HCT116 (cell line): Measurements from ENCODE around the gene DDR2. TPM values are rescaled to one million over a fixed set of nuclear protein-coding genes. Genes with fewer than 3 reads are reported as not detected.

Experiments
- ATAC-seq: fragments of 200-7000 bp; cut with Tn5 transposase; 2 replicates; pipeline ENCODE4 v1.9.1; 2020; ENCODE audit warnings: mild to moderate bottlenecking, moderate library complexity
- BruUV-seq: library from RNA; stranded (reverse); fragments of 400-500 nt; replicated peaks from 2 replicates; lab custom pipeline; 2021; lab: Mats Ljungman, UMichigan
- CTCF ChIA-PET: fragments of 300-600 bp; sonication (Branson Sonifier 250); formaldehyde crosslinking; loops from one replicate; lab custom pipeline; 2021; ENCODE audit warnings: antibody characterized with exemption; lab: Charles Lee
- POLR2A ChIA-PET: fragments of 300-600, 350-600 bp; sonication (Branson Sonifier 250); formaldehyde crosslinking; loops from one replicate; lab custom pipeline; 2021; ENCODE audit warnings: antibody characterized with exemption; lab: Charles Lee
- RAD21 ChIA-PET, 2 experiments: fragments of 300-600 bp; sonication (Branson Sonifier 250); formaldehyde crosslinking; loops; one replicate each; lab custom pipeline; 2023; ENCODE audit warnings: low total read pairs in 2 of 2; ENCODE audit not compliant: uncharacterized antibody in 2 of 2, unreplicated experiment in 2 of 2, low non-redundant PET in 1 of 2; lab: Charles Lee
- DNase-seq: peaks from one replicate; pipeline ENCODE4 v3.0.0-alpha.2; 2010; ENCODE audit warnings: low read depth, low spot score
- H2AFZ ChIP-seq: fragments of 200-600 bp; shearing (Covaris generic), sonication (generic); 2 replicates; pipeline ENCODE4 v1.6.1; 2017; ENCODE audit warnings: low read depth, mixed run types, mixed read lengths, antibody characterized with exemption, low read length; ENCODE audit not compliant: poor library complexity, severe bottlenecking
- H3K27ac ChIP-seq: 2 replicates; pipeline ENCODE4 v1.5.1; 2012; ENCODE audit warnings: low read depth, low read length
- H3K27me3 ChIP-seq: fragments of 200-600 bp; sonication (generic); 2 replicates; pipeline ENCODE4 v1.6.1; 2016; ENCODE audit warnings: mixed run types, low read length, mixed read lengths; ENCODE audit not compliant: insufficient read depth
- H3K36me3 ChIP-seq, 2 experiments: fragments of 200-500 bp in 1 of 2; fragments of 200-600 bp in 1 of 2; sonication (Bioruptor generic) in 1 of 2; sonication (generic) in 1 of 2; 2 replicates each; pipeline versions ENCODE4 v1.5.1 to v1.6.1; 2014 to 2016; ENCODE audit warnings: low read length in 2 of 2, inconsistent platforms in 1 of 2, mixed read lengths in 1 of 2, mixed run types in 1 of 2; ENCODE audit not compliant: insufficient read depth in 2 of 2, control insufficient read depth in 1 of 2
- H3K4me1 ChIP-seq, 2 experiments: fragments of 200-600 bp in 1 of 2; sonication (generic) in 1 of 2; 2 replicates each; pipeline versions ENCODE4 v1.5.1 to v1.6.1; 2012 to 2017; ENCODE audit warnings: low read length in 2 of 2, inconsistent platforms in 1 of 2, mild to moderate bottlenecking in 1 of 2, mixed read lengths in 1 of 2, mixed run types in 1 of 2, moderate library complexity in 1 of 2; ENCODE audit not compliant: insufficient read depth in 2 of 2, control insufficient read depth in 1 of 2
- H3K4me2 ChIP-seq: fragments of 200-600 bp; sonication (generic); 2 replicates; pipeline ENCODE4 v1.6.1; 2017; ENCODE audit warnings: mixed run types, low read length, mixed read lengths
- H3K4me3 ChIP-seq, 2 experiments: fragments of 200-600 bp in 1 of 2; sonication (generic) in 1 of 2; replicated peaks in 1 of 2; 2 replicates each; pipeline ENCODE4 v1.5.1; 2011 to 2016; ENCODE audit warnings: low read length in 2 of 2, control low read depth in 1 of 2, low read depth in 1 of 2, mild to moderate bottlenecking in 1 of 2, mixed read lengths in 1 of 2, mixed run types in 1 of 2
- H3K79me2 ChIP-seq: fragments of 200-600 bp; sonication (generic); 2 replicates; pipeline ENCODE4 v1.6.1; 2017; ENCODE audit warnings: mild to moderate bottlenecking, mixed run types, low read length, moderate library complexity, mixed read lengths; ENCODE audit not compliant: insufficient read depth
- H3K9ac ChIP-seq: fragments of 200-600 bp; sonication (generic); 2 replicates; pipeline ENCODE4 v1.6.1; 2016; ENCODE audit warnings: low read length, mixed read lengths
- H3K9me2 ChIP-seq: fragments of 200-600 bp; sonication (generic), shearing (Covaris generic); 2 replicates; pipeline ENCODE4 v1.6.1; 2017; ENCODE audit warnings: mixed run types, mild to moderate bottlenecking, moderate library complexity; ENCODE audit not compliant: insufficient read depth
- H3K9me3 ChIP-seq, 2 experiments: fragments of 200-500 bp in 1 of 2; fragments of 200-600 bp in 1 of 2; sonication (Bioruptor generic) in 1 of 2; sonication (generic) in 1 of 2; 2 replicates each; pipeline ENCODE4 v1.6.1; 2014 to 2017; ENCODE audit warnings: low read length in 2 of 2, mixed read lengths in 2 of 2, inconsistent platforms in 1 of 2, low read depth in 1 of 2, mild to moderate bottlenecking in 1 of 2, mixed run types in 1 of 2, moderate library complexity in 1 of 2; ENCODE audit not compliant: control insufficient read depth in 1 of 2, insufficient read depth in 1 of 2
- H4K20me1 ChIP-seq: fragments of 200-600 bp; sonication (generic), shearing (Covaris generic); 2 replicates; pipeline ENCODE4 v1.6.1; 2017; ENCODE audit warnings: mixed run types, mild to moderate bottlenecking, moderate library complexity; ENCODE audit not compliant: insufficient read depth
- CBX3 ChIP-seq: IDR thresholded peaks from 2 replicates; pipeline ENCODE4 v1.6.1; 2012; ENCODE audit warnings: low read depth
- EZH2 ChIP-seq: fragments of 200-600 bp; sonication (generic); IDR thresholded peaks from 2 replicates; pipeline ENCODE4 v1.6.1; 2017; ENCODE audit warnings: antibody characterized with exemption, mixed run types
- FOSL1 ChIP-seq: IDR thresholded peaks from 2 replicates; pipeline ENCODE4 v1.6.1; 2012; ENCODE audit warnings: low read depth
- JUND ChIP-seq: IDR thresholded peaks from 2 replicates; pipeline ENCODE4 v1.6.1; 2012
- RAD21 ChIP-seq: IDR thresholded peaks from 2 replicates; pipeline ENCODE4 v1.6.1; 2012; ENCODE audit warnings: low read depth, mild to moderate bottlenecking
- intact Hi-C: fragments of 100-400 bp; cut with micrococcal nuclease; formaldehyde crosslinking; loops from 2 replicates; pipeline ENCODE4 v1.10.0; 2022
- total RNA-seq: library from RNA; stranded (reverse); gene quantifications from one replicate; pipeline ENCODE4 v1.2.1, GENCODE V29; 2021; ENCODE audit not compliant: unreplicated experiment
- TF ChIP-seq, protein P1 (sequence below): IDR thresholded peaks from 2 replicates; pipeline ENCODE4 v1.6.1; 2012
- TF ChIP-seq, protein P2 (sequence below): IDR thresholded peaks from 2 replicates; pipeline ENCODE4 v1.6.1; 2011; ENCODE audit warnings: mild to moderate bottlenecking, low read length, moderate library complexity; ENCODE audit not compliant: insufficient replicate concordance; ENCODE audit errors: extremely low read depth

Gene DDR2
- total RNA-seq, 1 experiment from 2014 or later: 0.84 TPM

- TF ChIP-seq, protein P1, sequence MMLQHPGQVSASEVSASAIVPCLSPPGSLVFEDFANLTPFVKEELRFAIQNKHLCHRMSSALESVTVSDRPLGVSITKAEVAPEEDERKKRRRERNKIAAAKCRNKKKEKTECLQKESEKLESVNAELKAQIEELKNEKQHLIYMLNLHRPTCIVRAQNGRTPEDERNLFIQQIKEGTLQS: no peak
Observed at GRCh38 chr1:162587347-162587746, 44.9 kb upstream of the DDR2 start (continued).

- RAD21 ChIA-PET: no interaction called here
- no peak overlapping the region for H3K9ac ChIP-seq
- peaks cover 13 to 21% of the 10 kb centered on the region in 2 experiments for H3K36me3 ChIP-seq
- intact Hi-C loops: no loop called here
- H2AFZ ChIP-seq: no peak overlapping the region
- no peak overlapping the region for H3K4me2 ChIP-seq
- H3K27me3 ChIP-seq: no peaks in the 10 kb centered on the region
- no peaks in the 10 kb centered on the region for H3K9me2 ChIP-seq
- no peak overlapping the region for H3K27ac ChIP-seq
- no peak for ATAC-seq
- no TSS peak for BruUV-seq
- no peak for DNase-seq
- TF ChIP-seq RAD21 (no peak), CBX3 (no peak), FOSL1 (no peak), EZH2 (no peak), JUND (no peak)
- TF ChIP-seq, protein P2, sequence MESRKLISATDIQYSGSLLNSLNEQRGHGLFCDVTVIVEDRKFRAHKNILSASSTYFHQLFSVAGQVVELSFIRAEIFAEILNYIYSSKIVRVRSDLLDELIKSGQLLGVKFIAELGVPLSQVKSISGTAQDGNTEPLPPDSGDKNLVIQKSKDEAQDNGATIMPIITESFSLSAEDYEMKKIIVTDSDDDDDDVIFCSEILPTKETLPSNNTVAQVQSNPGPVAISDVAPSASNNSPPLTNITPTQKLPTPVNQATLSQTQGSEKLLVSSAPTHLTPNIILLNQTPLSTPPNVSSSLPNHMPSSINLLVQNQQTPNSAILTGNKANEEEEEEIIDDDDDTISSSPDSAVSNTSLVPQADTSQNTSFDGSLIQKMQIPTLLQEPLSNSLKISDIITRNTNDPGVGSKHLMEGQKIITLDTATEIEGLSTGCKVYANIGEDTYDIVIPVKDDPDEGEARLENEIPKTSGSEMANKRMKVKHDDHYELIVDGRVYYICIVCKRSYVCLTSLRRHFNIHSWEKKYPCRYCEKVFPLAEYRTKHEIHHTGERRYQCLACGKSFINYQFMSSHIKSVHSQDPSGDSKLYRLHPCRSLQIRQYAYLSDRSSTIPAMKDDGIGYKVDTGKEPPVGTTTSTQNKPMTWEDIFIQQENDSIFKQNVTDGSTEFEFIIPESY: no peak
- no peaks in the 10 kb centered on the region for H3K9me3 ChIP-seq
- no peaks in the 10 kb centered on the region for H4K20me1 ChIP-seq
- H3K4me1 ChIP-seq: no peaks in the 10 kb centered on the region
- no peaks in the 10 kb centered on the region for H3K79me2 ChIP-seq
- POLR2A ChIA-PET: no interaction called here
- CTCF ChIA-PET: no interaction called here
- H3K4me3 ChIP-seq: no peak overlapping the region
Observed at GRCh38 chr1:162587761-162588260, 44.5 kb upstream of the DDR2 start.
